Panc1 (cell line): ENCODE measurements around the gene FOXA3. TPM values are rescaled to one million over a fixed set of nuclear protein-coding genes. Genes with fewer than 3 reads are reported as not detected.

ENCODE experiments used
- ATAC-seq: fragments of 200-7000 bp; cut with Tn5 transposase; 2 replicates; pipeline ENCODE4 v1.9.1; 2020; ENCODE audit warnings: mild to moderate bottlenecking, moderate library complexity
- BruUV-seq: library from RNA; stranded (reverse); fragments of 400-500 nt; replicated peaks from 2 replicates; lab custom pipeline; 2021; lab: Mats Ljungman, UMichigan
- CTCF ChIA-PET: fragments of 300-600 bp; sonication (Branson Sonifier 250); formaldehyde crosslinking; loops from one replicate; lab custom pipeline; 2022; ENCODE audit warnings: antibody characterized with exemption; lab: Charles Lee
- POLR2A ChIA-PET: fragments of 300-600 bp; sonication (Branson Sonifier 250); formaldehyde crosslinking; loops from one replicate; lab custom pipeline; 2022; ENCODE audit warnings: antibody characterized with exemption; lab: Charles Lee
- DNase-seq: peaks from one replicate; pipeline ENCODE4 v3.0.0-alpha.2; 2010; ENCODE audit warnings: low read depth, low spot score
- H3K27ac ChIP-seq: 2 replicates; pipeline ENCODE4 v1.5.1; 2011; ENCODE audit warnings: mild to moderate bottlenecking, low read length, inconsistent platforms
- H3K27me3 ChIP-seq: fragments of 200-500 bp; sonication (Bioruptor generic); 2 replicates; pipeline ENCODE4 v1.6.0; 2014; ENCODE audit warnings: low read length, inconsistent platforms; ENCODE audit not compliant: control insufficient read depth, insufficient read depth
- H3K36me3 ChIP-seq: fragments of 200-500 bp; sonication (Bioruptor generic); 2 replicates; pipeline ENCODE4 v1.5.1; 2014; ENCODE audit warnings: inconsistent platforms, mild to moderate bottlenecking, low read length, moderate library complexity; ENCODE audit not compliant: control insufficient read depth, insufficient read depth
- H3K4me1 ChIP-seq: 2 replicates; pipeline ENCODE4 v1.5.1; 2011; ENCODE audit warnings: inconsistent platforms, mild to moderate bottlenecking, low read length, moderate library complexity; ENCODE audit not compliant: control insufficient read depth, insufficient read depth
- H3K4me3 ChIP-seq, 2 experiments: 2 replicates each; pipeline ENCODE4 v1.5.1; 2011 to 2012; ENCODE audit warnings: low read depth in 2 of 2, low read length in 2 of 2, mild to moderate bottlenecking in 2 of 2, inconsistent platforms in 1 of 2, moderate library complexity in 1 of 2
- H3K9me3 ChIP-seq: fragments of 200-500 bp; sonication (Bioruptor generic); 2 replicates; pipeline ENCODE4 v1.5.1; 2014; ENCODE audit warnings: low read depth, mild to moderate bottlenecking, inconsistent platforms, low read length, moderate library complexity; ENCODE audit not compliant: control insufficient read depth, insufficient read depth
- POLR2AphosphoS5 ChIP-seq: IDR thresholded peaks from 2 replicates; pipeline ENCODE4 v1.6.1; 2012; ENCODE audit warnings: mild to moderate bottlenecking, low read depth, low read length, moderate library complexity
- SIN3A ChIP-seq: IDR thresholded peaks from 2 replicates; pipeline ENCODE4 v1.6.1; 2012; ENCODE audit warnings: low read depth, mild to moderate bottlenecking, low read length, moderate library complexity, borderline replicate concordance; ENCODE audit not compliant: insufficient read depth
- TCF7L2 ChIP-seq: IDR thresholded peaks from 2 replicates; pipeline ENCODE4 v1.6.1; 2011; ENCODE audit warnings: mild to moderate bottlenecking, low read depth, low read length, inconsistent platforms
- in situ Hi-C: cut with HindIII; loops from 2 replicates; pipeline ENCODE4 v1.10.0; 2016; ENCODE audit warnings: low sequenced_read_pairs, low pct_unique_long_range_greater_than_20kb
- intact Hi-C: fragments of 100-400 bp; cut with micrococcal nuclease; formaldehyde crosslinking; loops from one replicate; pipeline ENCODE4 v1.10.0; 2022; ENCODE audit not compliant: unreplicated experiment
- total RNA-seq: library from RNA; stranded (reverse); gene quantifications from one replicate; pipeline ENCODE4 v1.2.1, GENCODE V29; 2021; ENCODE audit not compliant: unreplicated experiment
- TF ChIP-seq, protein P1 (sequence below), 2 experiments: IDR thresholded peaks; 2 replicates each; pipeline ENCODE4 v1.6.1; 2011 to 2012; ENCODE audit warnings: low read depth in 2 of 2, control low read depth in 1 of 2, low read length in 1 of 2, mild to moderate bottlenecking in 1 of 2, moderate library complexity in 1 of 2; ENCODE audit not compliant: insufficient read depth in 1 of 2
- TF ChIP-seq, protein P2 (sequence below): fragments of 450-650 bp; IDR thresholded peaks from 2 replicates; pipeline ENCODE4 v1.5.1; 2017; ENCODE audit warnings: mild to moderate bottlenecking

FOXA3 gene
- total RNA-seq, 1 experiment from 2014 or later, result 0.26 TPM

DNA sequence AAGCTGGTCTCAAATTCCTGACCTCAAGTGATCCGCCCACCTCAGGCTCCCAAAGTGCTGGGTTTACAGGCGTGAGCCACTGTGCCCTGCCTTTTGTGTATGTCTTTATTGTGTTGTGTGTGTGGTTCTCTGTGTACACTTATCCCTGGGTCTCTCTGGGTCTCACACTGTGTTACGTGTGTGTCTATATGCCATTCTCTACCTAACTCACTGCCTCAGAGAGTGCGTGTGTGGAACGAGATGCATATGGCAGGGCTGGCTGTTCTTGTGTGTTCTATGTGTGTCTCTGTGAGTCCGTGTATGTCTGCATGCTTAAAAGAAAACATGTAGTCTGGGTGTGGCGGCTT lies 10.5 kb downstream of the FOXA3 start:
- TF ChIP-seq SIN3A (no peak), TCF7L2 (no peak), POLR2AphosphoS5 (no peak)
- TF ChIP-seq, protein P1, sequence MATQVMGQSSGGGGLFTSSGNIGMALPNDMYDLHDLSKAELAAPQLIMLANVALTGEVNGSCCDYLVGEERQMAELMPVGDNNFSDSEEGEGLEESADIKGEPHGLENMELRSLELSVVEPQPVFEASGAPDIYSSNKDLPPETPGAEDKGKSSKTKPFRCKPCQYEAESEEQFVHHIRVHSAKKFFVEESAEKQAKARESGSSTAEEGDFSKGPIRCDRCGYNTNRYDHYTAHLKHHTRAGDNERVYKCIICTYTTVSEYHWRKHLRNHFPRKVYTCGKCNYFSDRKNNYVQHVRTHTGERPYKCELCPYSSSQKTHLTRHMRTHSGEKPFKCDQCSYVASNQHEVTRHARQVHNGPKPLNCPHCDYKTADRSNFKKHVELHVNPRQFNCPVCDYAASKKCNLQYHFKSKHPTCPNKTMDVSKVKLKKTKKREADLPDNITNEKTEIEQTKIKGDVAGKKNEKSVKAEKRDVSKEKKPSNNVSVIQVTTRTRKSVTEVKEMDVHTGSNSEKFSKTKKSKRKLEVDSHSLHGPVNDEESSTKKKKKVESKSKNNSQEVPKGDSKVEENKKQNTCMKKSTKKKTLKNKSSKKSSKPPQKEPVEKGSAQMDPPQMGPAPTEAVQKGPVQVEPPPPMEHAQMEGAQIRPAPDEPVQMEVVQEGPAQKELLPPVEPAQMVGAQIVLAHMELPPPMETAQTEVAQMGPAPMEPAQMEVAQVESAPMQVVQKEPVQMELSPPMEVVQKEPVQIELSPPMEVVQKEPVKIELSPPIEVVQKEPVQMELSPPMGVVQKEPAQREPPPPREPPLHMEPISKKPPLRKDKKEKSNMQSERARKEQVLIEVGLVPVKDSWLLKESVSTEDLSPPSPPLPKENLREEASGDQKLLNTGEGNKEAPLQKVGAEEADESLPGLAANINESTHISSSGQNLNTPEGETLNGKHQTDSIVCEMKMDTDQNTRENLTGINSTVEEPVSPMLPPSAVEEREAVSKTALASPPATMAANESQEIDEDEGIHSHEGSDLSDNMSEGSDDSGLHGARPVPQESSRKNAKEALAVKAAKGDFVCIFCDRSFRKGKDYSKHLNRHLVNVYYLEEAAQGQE (IDR thresholded peaks at IDR 0.05; ENCODE audit: insufficient read depth in 1 of 2, low read depth in 2 of 2, low read length in 1 of 2), result no peak
- TF ChIP-seq, protein P2, sequence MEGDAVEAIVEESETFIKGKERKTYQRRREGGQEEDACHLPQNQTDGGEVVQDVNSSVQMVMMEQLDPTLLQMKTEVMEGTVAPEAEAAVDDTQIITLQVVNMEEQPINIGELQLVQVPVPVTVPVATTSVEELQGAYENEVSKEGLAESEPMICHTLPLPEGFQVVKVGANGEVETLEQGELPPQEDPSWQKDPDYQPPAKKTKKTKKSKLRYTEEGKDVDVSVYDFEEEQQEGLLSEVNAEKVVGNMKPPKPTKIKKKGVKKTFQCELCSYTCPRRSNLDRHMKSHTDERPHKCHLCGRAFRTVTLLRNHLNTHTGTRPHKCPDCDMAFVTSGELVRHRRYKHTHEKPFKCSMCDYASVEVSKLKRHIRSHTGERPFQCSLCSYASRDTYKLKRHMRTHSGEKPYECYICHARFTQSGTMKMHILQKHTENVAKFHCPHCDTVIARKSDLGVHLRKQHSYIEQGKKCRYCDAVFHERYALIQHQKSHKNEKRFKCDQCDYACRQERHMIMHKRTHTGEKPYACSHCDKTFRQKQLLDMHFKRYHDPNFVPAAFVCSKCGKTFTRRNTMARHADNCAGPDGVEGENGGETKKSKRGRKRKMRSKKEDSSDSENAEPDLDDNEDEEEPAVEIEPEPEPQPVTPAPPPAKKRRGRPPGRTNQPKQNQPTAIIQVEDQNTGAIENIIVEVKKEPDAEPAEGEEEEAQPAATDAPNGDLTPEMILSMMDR, result no peak
- in situ Hi-C loops, result no loop called here
- no peaks in the 10 kb centered on the region for H3K9me3 ChIP-seq
- no TSS peak for BruUV-seq
- no peak overlapping the region for H3K4me3 ChIP-seq
- DNase-seq, result no peak
- H3K36me3 ChIP-seq, result no peaks in the 10 kb centered on the region
- no peaks in the 10 kb centered on the region for H3K4me1 ChIP-seq
- ChIA-PET CTCF (no interaction called here), POLR2A (interaction anchor here (0.7 kb wide), 1 partner anchor 11 kb away, joined by 3 read pairs; no protein-coding TSS in a partner anchor)
- intact Hi-C loops, result no loop called here
- ATAC-seq, result no peak
- no peak overlapping the region for H3K27ac ChIP-seq
- no peaks in the 10 kb centered on the region for H3K27me3 ChIP-seq

DNA sequence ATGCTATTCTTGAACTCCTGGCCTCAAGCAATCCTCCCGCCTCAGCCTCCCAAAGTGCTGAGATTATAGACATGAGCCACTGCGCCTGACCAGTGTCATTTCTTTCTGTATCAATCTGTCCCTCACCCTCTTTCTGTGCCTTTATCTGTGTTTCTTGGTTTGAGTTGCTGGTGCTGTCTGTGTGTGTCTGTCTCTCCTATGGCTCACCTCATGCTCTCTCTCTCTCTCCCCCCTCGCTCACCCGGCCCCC lies 12.0 kb downstream of the FOXA3 start:
- in situ Hi-C loops (no loop called here), intact Hi-C loops (no loop called here)
- no peaks in the 10 kb centered on the region for H3K9me3 ChIP-seq
- no peaks in the 10 kb centered on the region for H3K4me1 ChIP-seq
- POLR2A ChIA-PET, result no interaction called here
- no peak overlapping the region for H3K4me3 ChIP-seq
- ATAC-seq (no peak), DNase-seq (no peak)
- no peak overlapping the region for H3K27ac ChIP-seq
- H3K36me3 ChIP-seq, result no peaks in the 10 kb centered on the region
- no peaks in the 10 kb centered on the region for H3K27me3 ChIP-seq
- CTCF ChIA-PET, result no interaction called here
- BruUV-seq, result no TSS peak
- TF ChIP-seq, protein P1 (IDR thresholded peaks at IDR 0.05; ENCODE audit: insufficient read depth in 1 of 2, low read depth in 2 of 2, low read length in 1 of 2), result no peak
- TF ChIP-seq SIN3A (no peak), TCF7L2 (no peak), POLR2AphosphoS5 (no peak)
- TF ChIP-seq, protein P2, result no peak
